ENCODE data around the gene IL10.

DNA sequence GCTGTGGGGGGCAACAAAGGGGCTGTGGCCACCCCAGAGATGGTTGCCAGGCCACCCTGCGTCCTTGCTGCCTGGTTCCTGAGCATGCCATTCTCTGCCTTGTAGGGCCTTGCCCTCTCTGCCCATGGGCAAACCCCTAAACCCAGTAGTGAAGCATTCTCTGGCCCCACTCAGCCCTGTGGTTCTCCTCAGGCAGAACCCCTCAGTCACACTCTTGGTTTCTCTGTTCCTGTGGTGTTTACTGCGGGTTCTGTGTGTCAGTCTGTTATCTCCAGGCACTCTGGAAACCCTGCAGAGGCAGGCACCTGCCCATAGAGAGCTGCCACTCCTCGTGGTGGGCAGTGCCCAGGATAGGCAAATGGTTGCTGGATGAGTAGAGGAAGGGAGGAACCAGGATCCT is 42.8 kb downstream of the IL10 start:
- TF ChIP-seq EZH2 (IDR thresholded peaks at IDR 0.05) (no peak), POLR2AphosphoS5 (IDR thresholded peaks at IDR 0.05; ENCODE audit: borderline replicate concordance, low read depth, low read length) (no peak)
